ENCODE measurements around the gene GOLGA2.

DNA sequence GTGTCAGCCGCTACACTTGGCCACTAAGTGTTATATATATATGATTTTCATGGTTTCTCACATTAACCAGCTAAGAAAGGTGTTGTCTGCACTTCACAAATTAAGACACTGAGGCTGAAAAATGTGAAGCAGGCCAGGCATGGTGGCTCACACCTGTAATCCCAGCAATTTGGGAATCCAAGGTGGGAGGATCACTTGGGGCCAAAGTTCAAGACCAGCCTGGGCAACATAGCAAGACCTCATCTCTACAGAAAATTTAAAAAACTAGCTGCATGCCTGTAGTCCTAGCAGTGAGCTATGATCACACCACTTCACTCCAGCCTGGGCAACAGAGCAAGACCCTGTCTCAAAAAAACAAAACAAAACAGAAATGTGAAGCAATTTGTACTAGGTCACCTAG lies 48.6 kb upstream of the GOLGA2 start:
- TF ChIP-seq, protein P1, sequence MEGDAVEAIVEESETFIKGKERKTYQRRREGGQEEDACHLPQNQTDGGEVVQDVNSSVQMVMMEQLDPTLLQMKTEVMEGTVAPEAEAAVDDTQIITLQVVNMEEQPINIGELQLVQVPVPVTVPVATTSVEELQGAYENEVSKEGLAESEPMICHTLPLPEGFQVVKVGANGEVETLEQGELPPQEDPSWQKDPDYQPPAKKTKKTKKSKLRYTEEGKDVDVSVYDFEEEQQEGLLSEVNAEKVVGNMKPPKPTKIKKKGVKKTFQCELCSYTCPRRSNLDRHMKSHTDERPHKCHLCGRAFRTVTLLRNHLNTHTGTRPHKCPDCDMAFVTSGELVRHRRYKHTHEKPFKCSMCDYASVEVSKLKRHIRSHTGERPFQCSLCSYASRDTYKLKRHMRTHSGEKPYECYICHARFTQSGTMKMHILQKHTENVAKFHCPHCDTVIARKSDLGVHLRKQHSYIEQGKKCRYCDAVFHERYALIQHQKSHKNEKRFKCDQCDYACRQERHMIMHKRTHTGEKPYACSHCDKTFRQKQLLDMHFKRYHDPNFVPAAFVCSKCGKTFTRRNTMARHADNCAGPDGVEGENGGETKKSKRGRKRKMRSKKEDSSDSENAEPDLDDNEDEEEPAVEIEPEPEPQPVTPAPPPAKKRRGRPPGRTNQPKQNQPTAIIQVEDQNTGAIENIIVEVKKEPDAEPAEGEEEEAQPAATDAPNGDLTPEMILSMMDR (conservative IDR thresholded peaks at IDR 0.05 in 1 of 2, IDR thresholded peaks at IDR 0.05 in 1 of 2; ENCODE audit: low read depth in 1 of 2, low read length in 2 of 2) = no peak
- TF ChIP-seq EZH2 (IDR thresholded peaks at IDR 0.05; ENCODE audit: low read length, missing control alignments) = no peak

Measured in fibroblast of lung (primary cell).